ENCODE measurements around the gene FAM53B. TPM values are rescaled to one million over a fixed set of nuclear protein-coding genes. Genes with fewer than 3 reads are reported as not detected.

The FAM53B gene
- total RNA-seq, 2 donors from 2014 or later: 17.1 to 21.1 TPM

DNA sequence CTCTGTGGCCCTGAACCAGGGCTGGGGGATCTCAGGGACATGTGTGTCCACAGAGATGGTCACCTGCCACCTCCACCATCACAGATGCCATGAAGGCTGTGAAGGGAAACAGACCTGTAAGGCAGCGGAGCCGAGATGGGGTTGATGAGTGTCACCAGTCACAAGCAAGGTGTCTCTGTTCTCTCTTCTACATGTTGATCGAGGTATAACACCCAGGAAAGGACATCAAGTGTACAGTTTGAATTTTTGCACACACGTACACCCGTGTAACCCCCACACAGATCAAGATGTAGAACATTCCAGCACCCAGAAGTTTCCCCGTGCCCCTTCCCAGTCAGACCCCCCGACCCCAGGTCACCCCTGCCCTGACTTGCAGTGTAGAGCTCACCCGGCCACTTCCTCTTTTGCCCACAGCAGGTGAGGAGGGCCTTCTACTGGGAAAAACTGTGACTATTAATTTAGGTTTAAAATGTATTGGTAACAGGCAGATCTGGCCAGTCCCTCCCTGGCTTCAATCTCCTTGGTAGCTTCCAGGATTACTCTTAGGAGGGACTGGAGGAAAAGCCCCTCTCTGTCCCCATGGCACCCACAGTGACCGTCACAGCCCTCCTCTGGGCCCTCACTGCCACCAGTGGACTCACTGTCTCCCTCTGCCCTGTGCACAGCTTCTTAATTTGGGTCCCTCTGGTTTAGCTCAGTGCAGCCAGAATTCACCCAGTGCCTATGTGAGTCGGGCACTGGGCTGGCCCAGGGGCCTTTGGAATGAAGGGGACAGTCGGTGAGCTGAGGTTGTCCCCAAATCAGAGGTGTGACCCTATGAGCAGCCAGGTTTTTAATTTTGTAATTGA is 174.3 kb downstream of the FAM53B start:
- Histone ChIP-seq H3K36me3 (replicated peaks in 1 of 2; ENCODE audit: insufficient read depth in 1 of 2, low read depth in 2 of 2) (no peaks in the 10 kb centered on the region), H3K27me3 (no peaks in the 10 kb centered on the region), H3K27ac (no peak overlapping the region), H3K9me3 (no peaks in the 10 kb centered on the region), H3K4me1 (peaks cover 16% of the 10 kb centered on the region), H3K4me3 (no peak overlapping the region)
- DNase-seq: no peak
- intact Hi-C loops (cut with DNase I): no loop called here
- WGBS, 2 donors: 80 to 87% methylated on average over 9 to 11 of the region's 11 CpGs
- TF ChIP-seq POLR2A (IDR thresholded peaks at IDR 0.05) (no peak), CTCF (IDR thresholded peaks at IDR 0.05) (no peak)
- ATAC-seq: no peak

Small RNAs within 50 kb of the gene (small RNA-seq; reads per million reads assigned to genes)
- gene RF00019: not detected

Other genes starting within 250 kb of the FAM53B start
- 10 to 100 TPM in 1 of 2 donors, 1 to 10 TPM in 1; 2.6 to 14.3 TPM for gene EEF1AKMT2, start 47.5 kb upstream of the FAM53B start, total RNA-seq
- 1 to 10 TPM; 4.3 to 7.3 TPM for gene ABRAXAS2, start 57.4 kb upstream of the FAM53B start, total RNA-seq
- 10 to 100 TPM; 12.2 to 21.1 TPM for gene ZRANB1, start 197.7 kb upstream of the FAM53B start, total RNA-seq

All from body of pancreas (tissue), 4 donors.